Measurements from ENCODE around the gene HOXC6. TPM values are rescaled to one million over a fixed set of nuclear protein-coding genes. Genes with fewer than 3 reads are reported as not detected.

Gene HOXC6
- total RNA-seq, 1 donor = 1.7 TPM

Small RNAs within 50 kb of the gene (small RNA-seq; reads per million reads assigned to genes)
- 0.28 reads per million for gene HOXC5
- gene MIR196A2 = 4.8 reads per million, percentile 81 among the genes with 10 or more reads in this experiment
- gene MIR615 = 27.8 reads per million, percentile 94 among the genes with 10 or more reads in this experiment

Other genes with a start within 250 kb of the HOXC6 start
- gene HOXC13, start 89.6 kb upstream of the HOXC6 start, total RNA-seq = 0.32 TPM in 1 of 2 replicates, not detected in the other
- gene HOXC12, start 73.5 kb upstream of the HOXC6 start, total RNA-seq = under 0.01 TPM in 2 replicates
- gene HOXC11, start 55.3 kb upstream of the HOXC6 start, total RNA-seq = 0.86 and 2.9 TPM in 2 replicates
- 0.86 and 3.2 TPM in 2 replicates for gene HOTAIR, start 53.5 kb upstream of the HOXC6 start, total RNA-seq
- gene HOXC10, start 43.3 kb upstream of the HOXC6 start, total RNA-seq = 0.43 and 5.2 TPM in 2 replicates
- gene HOXC9, start 28.3 kb upstream of the HOXC6 start, total RNA-seq = 0.86 and 7.4 TPM in 2 replicates
- gene HOXC8, start 19.5 kb upstream of the HOXC6 start, total RNA-seq = 0.86 and 2.6 TPM in 2 replicates
- 0.43 and 1.3 TPM in 2 replicates for gene HOXC5, start 4.6 kb downstream of the HOXC6 start, total RNA-seq
- under 0.01 and 1.6 TPM in 2 replicates for gene HOXC4, start 25.4 kb downstream of the HOXC6 start, total RNA-seq
- gene SMUG1, start 160.5 kb downstream of the HOXC6 start, total RNA-seq = 25.4 and 29.4 TPM in 2 replicates

Data from fibroblast of villous mesenchyme (primary cell).